Dedifferentiated amniotic fluid mesenchymal stem cell (primary cell): ENCODE results near the gene POLN.

Experiments used
- DNase-seq: peaks from one replicate; pipeline ENCODE4 v3.0.0-alpha.2; 2016; ENCODE audit errors: extremely low spot score

Gene POLN

DNA sequence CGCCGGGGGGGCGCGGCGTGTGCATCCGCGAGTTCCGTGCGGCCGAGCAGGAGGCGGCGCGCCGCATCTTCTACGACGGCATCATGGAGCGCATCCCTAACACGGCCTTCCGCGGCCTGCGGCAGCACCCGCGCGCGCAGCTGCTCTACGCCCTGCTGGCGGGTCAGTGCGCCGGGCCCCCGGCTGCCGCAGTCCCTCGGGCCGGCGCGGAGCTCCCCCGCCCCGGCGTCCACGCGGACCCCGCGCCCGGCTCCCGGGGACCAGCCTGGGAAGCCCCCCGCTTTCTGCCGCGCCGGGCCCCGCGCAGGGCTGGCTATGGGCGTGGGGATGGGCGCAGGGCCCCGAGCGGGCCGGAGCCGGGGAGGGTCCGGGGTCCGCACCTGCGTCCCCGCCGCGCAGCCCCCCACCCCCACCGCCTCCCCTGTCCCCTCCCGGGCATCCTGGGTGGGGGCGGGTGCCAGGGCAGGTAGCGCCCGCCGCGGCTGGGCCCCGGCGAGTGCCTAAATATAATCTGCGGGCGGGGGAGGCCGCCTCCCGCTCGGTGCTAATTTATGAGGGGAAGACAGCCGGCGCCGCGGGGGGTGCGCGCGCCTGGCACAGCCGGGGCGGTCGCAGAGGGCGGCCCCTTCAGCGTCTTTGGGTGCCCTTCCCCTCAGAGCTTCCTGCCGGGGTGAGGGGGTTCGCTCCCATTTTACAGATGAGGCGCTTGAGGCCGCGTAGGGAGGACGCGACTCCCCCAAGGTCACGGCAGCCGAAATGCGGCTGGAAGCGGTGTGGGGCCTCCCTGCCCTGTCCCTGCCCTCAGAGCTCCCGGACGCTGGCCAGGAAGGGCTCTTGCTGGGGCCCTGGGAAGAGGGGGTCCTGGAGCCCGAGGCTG, 182.0 kb downstream of the POLN start:
- no peak for DNase-seq

DNA sequence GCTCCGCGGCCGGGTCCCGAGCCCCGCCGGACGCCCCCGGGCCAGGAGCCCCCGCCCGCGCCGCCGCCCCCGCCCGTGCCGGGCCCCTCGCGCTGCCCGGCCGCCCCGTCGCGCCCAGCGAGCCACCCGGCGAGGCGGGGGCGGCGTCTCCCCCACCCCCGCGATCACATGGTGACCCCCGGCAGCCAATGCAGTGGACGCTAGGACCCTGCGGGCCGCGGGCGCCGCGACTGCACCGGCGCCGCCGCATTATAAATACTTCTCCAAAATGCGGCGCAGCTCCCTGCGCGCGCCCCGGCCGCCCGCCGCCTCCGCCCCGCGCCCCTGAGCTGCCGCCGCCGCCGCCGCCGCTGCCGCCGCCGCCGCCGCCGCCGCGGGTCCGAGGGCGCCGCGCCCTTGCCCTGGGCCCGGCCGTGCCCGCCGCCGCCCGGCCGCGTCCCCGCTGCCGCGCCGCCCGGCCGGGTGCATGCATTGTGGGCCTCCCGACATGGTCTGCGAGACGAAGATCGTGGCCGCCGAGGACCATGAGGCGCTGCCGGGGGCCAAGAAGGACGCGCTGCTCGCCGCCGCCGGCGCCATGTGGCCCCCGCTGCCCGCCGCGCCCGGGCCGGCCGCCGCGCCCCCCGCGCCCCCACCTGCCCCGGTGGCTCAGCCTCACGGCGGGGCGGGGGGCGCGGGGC, 182.7 kb downstream of the POLN start, which contains the start of gene NAT8L:
NAT8L (plus strand) TSS at position 282 of the 680 bp plus-strand sequence; CDS start at position 467, 185 bp downstream.
- no peak for DNase-seq

DNA sequence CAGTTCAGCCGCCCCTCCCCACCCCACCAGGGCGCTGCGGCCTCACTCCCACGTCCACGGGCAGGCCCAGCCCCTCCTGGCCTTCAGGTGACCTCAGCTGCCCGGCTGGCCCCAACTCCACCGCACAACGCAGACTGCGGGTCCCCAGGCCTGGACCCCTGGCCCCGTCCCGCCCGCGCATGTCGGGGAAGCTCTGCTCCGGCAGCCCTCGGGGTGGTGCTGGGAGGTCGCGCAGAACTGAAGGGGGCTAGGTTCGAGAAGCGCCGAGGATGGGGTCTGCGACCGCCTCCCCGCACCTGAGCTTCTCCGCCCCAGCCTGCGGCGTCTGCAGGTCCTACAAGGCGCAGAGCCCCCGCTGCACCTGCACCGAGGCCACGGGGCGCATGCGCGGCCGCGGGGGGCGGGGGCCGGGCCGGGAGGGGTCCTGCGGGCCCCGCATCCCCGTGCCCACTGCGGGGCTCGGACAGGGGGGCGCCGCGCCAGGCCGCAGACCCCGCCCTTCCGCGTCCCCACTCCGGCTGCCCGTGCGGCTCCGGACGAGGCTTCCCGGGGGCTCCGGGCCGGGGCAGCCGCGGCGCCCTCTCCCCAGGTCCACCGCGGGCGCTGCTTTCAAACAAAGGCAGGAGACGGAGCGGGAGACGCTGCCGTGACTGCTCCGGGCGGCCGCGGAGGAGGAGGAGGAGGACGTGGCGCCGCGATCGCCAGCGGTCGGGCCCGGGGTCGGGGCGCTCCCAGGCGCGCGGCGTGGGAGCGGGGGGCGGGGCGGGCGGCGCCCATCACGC, 183.5 kb downstream of the POLN start:
- no peak for DNase-seq

DNA sequence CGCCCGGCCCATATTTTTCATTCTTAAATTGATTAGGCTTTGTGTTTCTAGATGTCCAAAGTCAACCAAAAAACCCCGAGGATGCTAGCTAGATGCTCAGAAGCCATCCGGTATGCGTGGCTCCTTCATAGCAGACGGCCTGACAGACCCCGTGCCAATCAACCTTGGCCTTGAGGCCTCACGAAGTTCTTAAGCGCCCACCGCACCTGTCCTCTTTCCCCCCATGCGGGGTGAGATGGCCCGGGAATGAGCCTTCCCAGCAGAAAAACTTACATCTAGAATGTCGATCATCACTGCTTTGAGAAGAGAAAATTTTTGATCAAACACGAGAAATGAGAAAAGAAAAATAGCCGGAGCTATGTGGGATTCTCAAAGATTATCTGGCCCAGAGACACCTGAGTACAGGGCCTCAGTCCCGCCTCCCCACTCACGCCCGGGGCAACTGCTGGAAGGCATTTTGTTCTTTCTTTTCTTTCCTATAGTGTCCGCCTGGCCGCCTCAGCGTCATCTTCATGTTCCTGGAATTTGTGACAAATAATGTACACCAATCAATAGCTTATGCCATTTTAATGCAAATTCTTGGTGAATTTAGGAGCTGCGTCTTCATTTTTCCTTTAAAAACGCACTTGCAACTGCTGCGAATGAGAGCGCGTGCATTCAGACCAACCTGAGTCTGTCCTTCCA, 184.4 kb downstream of the POLN start:
- no peak for DNase-seq

DNA sequence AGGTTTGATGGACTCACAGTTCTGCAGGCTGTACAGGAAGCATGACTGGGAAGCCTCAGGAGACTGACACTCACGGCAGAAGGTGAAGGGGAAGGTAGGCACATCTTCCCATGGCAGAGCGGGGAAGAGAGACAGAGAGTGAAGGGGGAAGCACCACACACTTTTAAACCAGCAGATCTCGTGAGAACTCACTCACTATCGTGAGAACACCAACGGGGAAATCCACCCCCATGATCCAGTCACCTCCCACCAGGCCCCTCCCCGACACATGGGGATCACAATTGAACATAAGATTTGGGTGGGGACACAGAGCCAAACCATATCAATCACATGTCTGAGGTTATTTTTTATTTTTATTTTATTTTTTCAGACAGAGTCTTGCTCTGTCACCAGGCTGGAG, 187.7 kb downstream of the POLN start:
- DNase-seq, result no peak

DNA sequence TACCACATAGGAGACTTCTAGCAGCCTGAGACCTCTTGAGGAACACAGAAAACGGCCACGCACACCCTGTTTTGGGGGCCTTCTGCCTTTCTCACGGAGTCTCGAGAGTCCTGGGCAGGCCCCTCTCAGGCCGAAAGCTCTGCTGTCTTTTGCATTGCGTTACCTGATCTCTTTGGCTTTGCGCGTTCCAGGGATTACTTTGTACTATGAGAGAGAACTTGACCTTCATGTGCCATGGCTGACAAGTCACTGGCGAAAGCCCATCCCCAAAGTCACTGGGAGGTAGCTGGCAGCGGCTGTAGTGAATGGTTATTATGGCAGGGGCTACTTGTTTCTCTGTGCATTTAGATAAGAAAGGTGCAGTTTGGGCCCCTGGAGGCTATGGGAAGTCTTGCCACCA, 190.8 kb downstream of the POLN start:
- DNase-seq, result no peak

DNA sequence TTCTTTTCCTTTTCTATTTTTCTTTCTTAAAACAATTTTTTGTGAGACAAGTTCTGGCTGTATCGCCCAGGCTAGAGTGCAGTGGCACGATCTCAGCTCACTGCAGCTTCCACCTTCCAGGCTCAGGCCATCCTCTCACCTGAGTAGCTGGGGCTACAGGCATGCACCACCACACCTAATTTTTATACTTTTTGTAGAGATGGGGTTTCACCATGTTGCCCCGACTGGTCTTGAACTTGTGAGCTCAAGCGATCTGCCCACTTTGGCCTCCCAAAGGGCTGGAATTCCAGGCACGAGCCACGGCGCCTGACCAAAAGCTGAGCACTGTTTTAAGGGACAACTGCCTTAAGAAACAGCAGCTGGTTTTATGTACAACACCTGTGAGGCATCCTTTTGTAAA, 192.1 kb downstream of the POLN start:
- no peak for DNase-seq

DNA sequence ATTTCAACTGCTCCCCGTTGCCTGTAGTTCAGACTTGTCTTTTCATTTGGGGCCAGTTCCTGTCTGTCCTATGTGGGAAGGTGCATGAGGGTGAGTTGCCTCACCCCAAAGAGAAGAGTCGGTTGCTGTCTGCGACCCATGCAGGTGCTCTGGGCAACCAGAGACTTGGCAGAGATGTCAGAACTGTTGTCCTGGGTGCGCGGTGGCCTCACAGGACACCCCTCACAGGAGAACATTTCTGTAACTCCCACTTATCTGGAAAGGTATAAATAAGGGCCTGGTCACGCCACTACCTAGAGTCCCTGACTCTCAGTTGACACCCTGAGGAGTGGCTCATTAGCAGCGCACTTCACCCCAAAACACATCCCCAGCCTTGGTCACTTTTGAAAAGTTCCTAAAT, 192.5 kb downstream of the POLN start:
- no peak for DNase-seq

DNA sequence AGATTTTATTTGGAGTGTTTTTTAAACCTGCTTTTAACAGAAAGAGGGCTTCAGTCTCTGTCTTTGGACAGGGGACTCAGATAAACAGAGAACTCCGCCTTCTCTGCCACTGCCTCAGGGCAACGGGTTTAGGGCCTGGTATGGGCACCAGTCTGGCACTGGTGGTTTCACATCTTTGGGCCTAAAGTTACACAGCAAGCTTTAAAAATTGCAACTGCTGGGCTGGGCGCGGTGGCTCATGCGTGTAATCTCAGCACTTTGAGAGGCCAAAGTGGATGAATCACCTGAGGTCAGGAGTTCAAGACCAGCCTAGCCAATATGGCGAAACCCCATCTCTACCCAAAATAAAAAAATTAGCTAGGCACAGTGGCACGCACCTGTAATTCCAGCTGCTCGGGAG, 193.1 kb downstream of the POLN start:
- no peak for DNase-seq

DNA sequence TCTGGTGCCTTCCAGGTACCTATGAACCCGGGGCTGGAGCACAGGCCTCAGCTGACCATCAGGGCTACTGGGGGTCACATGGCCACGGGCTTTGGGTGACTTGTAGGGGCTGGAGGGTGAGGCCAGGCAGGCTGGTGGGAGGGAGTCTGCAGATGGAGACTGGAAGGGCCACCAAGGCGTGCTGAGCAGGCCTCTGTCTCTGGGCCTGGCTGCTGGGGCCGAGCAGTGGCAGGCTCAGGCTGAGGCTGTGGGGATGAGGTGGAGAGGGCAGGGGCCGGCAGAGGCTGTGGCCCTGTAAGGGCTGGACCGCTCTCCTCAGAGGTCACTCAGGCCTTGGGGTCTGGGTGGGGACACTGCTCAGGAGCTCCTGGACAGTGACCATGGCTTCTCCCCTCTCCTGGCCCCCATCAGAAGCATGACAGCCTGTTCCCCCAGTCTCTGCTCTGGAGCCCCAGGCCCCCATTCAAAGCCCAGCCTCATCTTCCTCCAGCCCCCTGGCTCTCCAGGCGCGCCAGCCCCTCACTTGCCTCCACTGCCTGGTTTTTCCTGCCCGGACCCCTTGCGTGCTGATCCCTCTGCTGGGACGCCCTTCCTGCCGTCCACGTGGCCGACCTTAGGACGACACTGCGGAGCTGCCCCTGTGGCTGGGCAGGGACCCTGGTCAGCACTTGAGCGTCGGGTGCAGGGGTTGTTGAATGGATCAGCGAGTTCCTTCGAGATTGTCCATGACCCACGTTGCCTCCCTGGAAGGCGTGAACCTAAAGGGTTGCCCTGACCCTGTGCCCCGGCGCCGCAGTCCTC, 193.9 kb downstream of the POLN start:
- no peak for DNase-seq

DNA sequence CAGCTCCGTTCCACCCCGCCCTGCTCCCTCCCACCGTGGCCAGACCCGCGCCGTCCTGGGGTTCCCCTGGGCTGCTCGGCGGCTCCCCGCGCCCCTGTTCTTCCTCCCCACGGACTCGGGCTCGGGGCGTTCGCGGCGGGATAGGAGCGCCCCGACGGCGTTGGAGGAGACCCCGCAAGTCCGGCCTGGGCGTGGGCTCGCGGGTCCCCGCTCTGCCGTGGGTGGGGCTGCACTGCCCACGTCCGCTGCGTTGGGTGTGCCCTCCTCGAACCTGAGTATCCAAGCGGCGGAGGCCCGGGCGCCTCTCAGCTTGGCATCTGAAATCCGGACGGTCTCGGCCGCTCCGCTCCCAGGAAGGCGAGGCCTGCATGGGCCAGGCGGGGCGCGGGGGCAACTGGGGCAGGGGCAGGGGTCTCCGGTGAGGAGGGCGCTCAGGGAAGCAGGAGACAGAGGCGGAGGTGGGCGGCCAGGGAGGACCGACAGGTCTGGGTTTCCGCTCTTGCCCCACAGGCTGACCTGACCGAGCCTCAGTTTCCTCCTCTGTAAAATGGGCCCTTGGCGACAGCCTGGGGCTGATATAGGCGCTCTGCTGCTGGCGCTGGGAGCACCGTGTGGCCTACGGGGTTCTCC, 194.8 kb downstream of the POLN start:
- no peak for DNase-seq

DNA sequence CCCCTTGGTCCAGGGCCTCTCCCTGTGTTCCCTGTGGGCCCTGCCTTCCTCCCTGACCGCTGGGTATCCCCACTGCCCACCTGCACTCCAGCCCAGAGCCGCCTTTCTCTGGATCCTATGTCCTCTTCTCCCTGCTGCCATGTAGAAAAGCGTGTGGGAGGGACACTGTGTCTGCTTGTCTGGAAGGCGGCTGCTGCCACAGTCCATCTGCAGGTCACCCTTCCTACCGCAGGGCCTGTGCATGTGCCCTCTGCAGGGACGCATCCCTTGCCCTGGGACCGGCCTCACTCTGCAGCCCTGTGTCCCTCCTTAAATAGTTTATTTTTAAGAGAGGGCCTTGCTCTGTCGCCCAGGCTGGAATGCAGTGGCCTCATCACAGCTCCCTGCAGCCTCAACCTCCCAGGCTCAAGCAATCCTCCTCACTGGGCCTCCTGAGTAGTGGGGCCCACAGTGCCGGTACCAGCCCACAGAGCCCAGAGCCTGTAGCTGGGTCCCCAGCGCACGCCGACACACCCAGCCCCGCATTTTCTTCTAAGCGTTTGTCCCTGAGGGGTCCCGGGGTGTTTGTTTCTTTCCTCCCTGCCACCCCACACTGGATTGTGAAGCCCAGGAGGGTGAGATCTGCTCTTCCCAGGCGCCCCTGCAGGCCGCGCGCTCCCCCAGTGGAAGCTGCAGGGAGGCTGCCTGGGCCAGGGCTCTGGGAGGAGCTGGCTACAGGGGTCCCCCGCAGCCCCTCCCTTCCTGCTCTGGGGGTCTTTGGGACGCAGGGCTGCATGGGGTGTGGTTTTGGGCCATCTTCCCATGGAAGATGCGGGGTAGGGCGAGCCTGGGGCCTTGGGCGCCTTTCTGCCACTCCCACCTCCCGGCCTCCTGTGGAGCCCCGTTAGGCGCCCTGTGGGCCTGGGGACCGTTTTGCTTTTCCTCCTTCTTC, 195.6 kb downstream of the POLN start:
- DNase-seq, result no peak

DNA sequence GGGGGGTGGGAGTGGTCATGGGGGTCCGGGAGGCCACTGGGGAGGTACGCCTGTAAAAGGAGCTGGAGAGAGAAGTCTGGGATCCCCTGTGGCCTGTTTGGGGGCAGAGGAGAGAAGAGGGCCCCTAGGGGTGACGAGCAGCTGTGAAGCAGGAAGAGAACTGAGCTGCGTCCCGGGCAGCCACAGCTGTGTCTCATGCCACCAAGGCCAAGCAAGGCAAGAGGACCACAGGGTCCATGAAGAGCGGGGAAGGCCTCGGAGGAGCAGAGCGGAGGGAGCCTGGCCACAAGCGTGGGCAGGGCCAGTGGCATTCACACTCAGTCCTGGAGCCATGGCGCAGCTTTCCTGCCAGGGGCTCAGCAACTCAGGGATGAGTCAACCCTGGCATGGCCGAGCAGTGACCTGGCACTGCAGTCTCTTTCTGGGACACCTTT, 196.4 kb downstream of the POLN start:
- DNase-seq, result no peak

DNA sequence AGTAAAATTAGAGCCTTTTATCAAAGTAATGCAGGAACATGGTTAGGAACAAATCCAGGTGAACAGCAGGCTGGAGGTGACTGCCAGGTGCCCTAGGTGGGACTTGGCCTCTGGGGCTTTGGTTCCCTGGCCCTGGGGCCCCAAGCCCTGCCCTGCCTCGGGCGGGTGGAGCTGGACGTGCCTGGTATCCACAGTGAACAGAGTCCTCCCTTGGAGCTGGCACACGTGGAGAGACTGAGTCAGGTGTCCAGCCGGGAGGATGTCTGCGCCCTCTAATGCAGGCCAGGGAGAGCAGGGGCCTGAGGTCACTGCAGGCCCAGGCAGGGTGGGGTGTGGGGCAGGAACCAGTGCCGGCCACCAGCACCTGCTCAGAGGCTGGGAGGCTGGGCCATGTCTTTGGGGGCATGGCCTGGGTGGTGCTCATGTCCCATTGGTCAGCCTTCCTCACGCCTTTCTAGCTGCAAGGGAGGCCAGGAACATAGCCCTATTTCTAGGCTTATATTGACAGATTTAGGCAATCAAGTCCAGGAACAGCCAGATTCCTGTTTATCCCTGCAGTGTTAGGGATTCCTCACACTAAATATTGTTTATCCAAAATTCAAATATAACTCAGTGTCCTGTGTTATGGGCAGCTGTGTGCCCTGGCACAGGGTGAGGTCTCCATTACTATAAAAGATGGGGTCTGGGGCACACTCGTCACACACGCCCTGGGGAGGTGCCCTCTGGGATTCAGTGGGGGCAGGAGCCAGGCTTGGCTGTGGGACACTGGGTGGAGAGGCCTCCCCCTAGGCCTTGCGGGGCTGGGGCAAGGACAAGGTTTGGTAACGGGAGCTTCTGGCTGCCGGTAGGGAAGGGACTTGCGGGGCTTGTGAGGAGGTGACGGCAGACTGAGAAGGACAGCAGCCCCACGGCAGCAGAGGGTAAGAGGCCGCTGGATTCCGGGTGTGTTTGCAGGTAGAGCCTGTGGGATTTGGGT, 197.1 kb downstream of the POLN start:
- DNase-seq, result no peak

DNA sequence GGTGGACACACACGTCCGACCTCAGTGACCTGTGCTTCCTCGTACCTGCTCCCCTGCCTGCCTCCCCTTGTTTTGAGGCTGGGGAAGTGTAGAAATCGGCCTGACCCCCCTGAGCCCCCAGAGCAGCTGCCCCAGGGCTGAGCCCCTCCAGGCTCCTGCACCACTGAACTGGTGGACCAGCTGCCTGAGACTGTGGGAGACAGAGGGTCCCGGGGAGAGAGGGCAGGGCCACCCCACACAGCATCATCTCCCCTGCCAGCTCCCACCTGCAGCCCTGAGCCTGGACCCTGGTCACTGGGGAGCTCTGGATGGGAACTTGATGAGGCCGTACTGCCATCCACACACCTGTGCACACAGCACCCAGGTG, 197.8 kb downstream of the POLN start:
- DNase-seq, result no peak

DNA sequence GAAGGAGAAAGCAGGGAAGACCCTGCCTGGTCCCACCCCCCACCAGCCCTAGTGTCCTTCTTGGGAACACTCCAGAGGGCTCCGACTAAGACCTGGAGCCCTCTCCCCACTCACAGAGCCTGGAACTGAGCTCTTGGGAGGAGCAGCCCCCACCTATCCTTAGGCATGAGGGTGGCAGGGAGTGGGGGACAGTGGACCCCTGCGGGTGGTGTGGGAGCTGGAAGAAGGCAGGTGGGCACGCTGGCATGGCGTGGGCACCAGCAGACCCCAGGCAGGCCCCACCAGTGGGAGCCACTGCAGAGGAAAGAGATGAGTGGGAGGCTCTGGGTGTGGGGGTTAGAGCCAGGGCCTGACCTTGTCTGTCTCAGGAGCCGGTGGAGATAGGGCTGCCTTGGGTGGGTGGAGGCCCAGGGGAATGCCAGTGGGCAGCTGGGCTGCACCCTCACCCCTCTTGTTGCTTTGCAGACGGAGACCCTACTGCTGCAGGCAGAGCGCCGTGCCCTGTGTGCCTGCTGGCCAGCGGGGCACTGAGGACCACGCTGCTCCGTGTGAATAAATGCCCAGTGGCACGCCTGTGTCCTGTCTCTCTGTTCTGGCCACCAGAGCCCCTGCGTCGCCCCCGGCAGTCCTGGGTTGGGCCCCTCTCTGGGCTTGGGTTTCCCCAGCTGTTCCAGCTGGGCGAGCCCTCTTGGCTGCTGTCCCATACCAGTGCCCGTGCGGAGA, 198.4 kb downstream of the POLN start:
- no peak for DNase-seq

DNA sequence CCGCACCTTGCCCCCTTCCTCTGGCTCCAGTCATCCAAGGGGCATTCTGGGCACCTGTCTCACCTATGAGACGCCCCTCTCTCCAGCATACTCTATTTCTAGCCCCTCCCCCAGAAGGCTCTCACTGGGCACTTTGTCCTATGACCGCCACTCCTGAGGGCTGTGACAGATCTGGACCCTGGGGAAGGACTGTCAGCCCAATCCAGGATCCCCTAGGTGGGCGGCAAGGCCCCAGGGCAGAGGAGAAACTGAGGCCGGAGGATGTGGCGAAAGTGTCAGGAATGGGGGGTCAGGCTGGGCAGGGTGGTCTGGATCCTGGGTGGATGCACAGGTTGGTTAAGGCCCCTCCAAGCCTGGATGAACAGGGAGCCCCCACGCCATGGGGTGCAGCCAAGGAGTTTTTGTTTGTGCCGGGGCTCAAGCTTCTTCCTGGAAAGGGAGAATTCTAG, 198.9 kb downstream of the POLN start:
- DNase-seq, result no peak
